IMR-90 (cell line): Measurements from ENCODE around the gene PHPT1. TPM values are rescaled to one million over a fixed set of nuclear protein-coding genes. Genes with fewer than 3 reads are reported as not detected.

Experiments
- ATAC-seq: fragments of 200-7000 bp; cut with Tn5 transposase; 2 replicates; pipeline ENCODE4 v1.9.1; 2020; ENCODE audit warnings: low read depth, mild to moderate bottlenecking, moderate library complexity
- BruUV-seq: library from RNA; stranded (reverse); fragments of 400-500 nt; replicated peaks from 2 replicates; lab custom pipeline; 2021; lab: Mats Ljungman, UMichigan
- CTCF ChIA-PET: fragments of 300-600 bp; formaldehyde crosslinking; extraction: SDS; loops from one replicate; lab custom pipeline; 2021; ENCODE audit warnings: antibody characterized with exemption; lab: Yijun Ruan, JAX
- POLR2A ChIA-PET: fragments of 300-600 bp; sonication (Branson Sonifier 250); formaldehyde crosslinking; loops from one replicate; lab custom pipeline; 2022; ENCODE audit warnings: antibody characterized with exemption; ENCODE audit not compliant: unreplicated experiment; lab: Charles Lee
- DNase-seq: peaks from one replicate; pipeline ENCODE4 v3.0.0; 2013
- H2AFZ ChIP-seq: replicated peaks from 2 replicates; pipeline ENCODE3; 2013; ENCODE audit warnings: low read length, mild to moderate bottlenecking; ENCODE audit not compliant: poor library complexity
- H2AK5ac ChIP-seq: 2 replicates; pipeline ENCODE4 v1.6.1; 2013; ENCODE audit warnings: low read depth, low read length, inconsistent platforms
- H2AK9ac ChIP-seq: replicated peaks from 2 replicates; pipeline ENCODE3; 2013; ENCODE audit warnings: mild to moderate bottlenecking, low read depth, low read length, moderate library complexity; ENCODE audit not compliant: poor library complexity
- H2BK120ac ChIP-seq: 2 replicates; pipeline ENCODE4 v1.6.1; 2013; ENCODE audit warnings: low read depth, low read length, inconsistent platforms
- H2BK15ac ChIP-seq: 3 replicates; pipeline ENCODE4 v1.6.1; 2013; ENCODE audit warnings: low read depth, low read length, inconsistent platforms
- H2BK20ac ChIP-seq: 2 replicates; pipeline ENCODE4 v1.6.1; 2013; ENCODE audit warnings: low read depth, mild to moderate bottlenecking, inconsistent platforms, low read length, moderate library complexity
- H2BK5ac ChIP-seq: 2 replicates; pipeline ENCODE4 v1.6.1; 2013; ENCODE audit warnings: mild to moderate bottlenecking, low read depth, low read length, inconsistent platforms; ENCODE audit not compliant: poor library complexity, severe bottlenecking
- H3K14ac ChIP-seq: replicated peaks from 2 replicates; pipeline ENCODE4 v1.6.1; 2013; ENCODE audit warnings: low read depth, low read length, inconsistent platforms
- H3K18ac ChIP-seq: 2 replicates; pipeline ENCODE4 v1.6.1; 2013; ENCODE audit warnings: low read depth, low read length, control low read depth
- H3K23ac ChIP-seq: 2 replicates; pipeline ENCODE4 v1.6.1; 2013; ENCODE audit warnings: low read depth, low read length, inconsistent platforms
- H3K27ac ChIP-seq: 2 replicates; pipeline ENCODE4 v1.5.1; 2013; ENCODE audit warnings: mild to moderate bottlenecking, control low read depth, low read length; ENCODE audit not compliant: insufficient read depth
- H3K27me3 ChIP-seq: 2 replicates; pipeline ENCODE4 v1.6.1; 2013; ENCODE audit warnings: low read length; ENCODE audit not compliant: control insufficient read depth, insufficient read depth
- H3K36me3 ChIP-seq: 2 replicates; pipeline ENCODE4 v1.6.1; 2013; ENCODE audit warnings: low read length, mixed read lengths; ENCODE audit not compliant: control insufficient read depth, insufficient read depth
- H3K4ac ChIP-seq: 2 replicates; pipeline ENCODE4 v1.6.1; 2013; ENCODE audit warnings: low read depth, low read length, inconsistent platforms
- H3K4me1 ChIP-seq: 2 replicates; pipeline ENCODE4 v1.6.1; 2013; ENCODE audit warnings: low read length, mixed read lengths; ENCODE audit not compliant: control insufficient read depth, insufficient read depth
- H3K4me2 ChIP-seq: 2 replicates; pipeline ENCODE4 v1.6.1; 2013; ENCODE audit warnings: low read depth, mild to moderate bottlenecking, control low read depth, low read length, moderate library complexity
- H3K4me3 ChIP-seq: 2 replicates; pipeline ENCODE4 v1.5.1; 2013; ENCODE audit warnings: low read depth, mild to moderate bottlenecking, control low read depth, low read length, moderate library complexity; ENCODE audit not compliant: insufficient read depth
- H3K56ac ChIP-seq: 2 replicates; pipeline ENCODE4 v1.6.1; 2013; ENCODE audit warnings: low read length, inconsistent platforms; ENCODE audit not compliant: insufficient read depth; ENCODE audit errors: extremely low read depth
- H3K79me1 ChIP-seq, 2 experiments: 2 replicates each; pipeline ENCODE4 v1.6.1; 2013; ENCODE audit warnings: low read length in 2 of 2, inconsistent platforms in 1 of 2, low read depth in 1 of 2
- H3K9ac ChIP-seq: 2 replicates; pipeline ENCODE4 v1.6.1; 2013; ENCODE audit warnings: low read depth, low read length, control low read depth
- H3K9me1 ChIP-seq: 2 replicates; pipeline ENCODE4 v1.6.1; 2013; ENCODE audit warnings: low read length, inconsistent platforms; ENCODE audit not compliant: insufficient read depth
- H3K9me3 ChIP-seq: 2 replicates; pipeline ENCODE4 v1.6.1; 2013; ENCODE audit warnings: low read length; ENCODE audit not compliant: control insufficient read depth, insufficient read depth
- H4K20me1 ChIP-seq: 2 replicates; pipeline ENCODE4 v1.6.1; 2013; ENCODE audit warnings: low read length, inconsistent platforms; ENCODE audit not compliant: insufficient read depth
- H4K5ac ChIP-seq: 2 replicates; pipeline ENCODE4 v1.6.1; 2013; ENCODE audit warnings: mild to moderate bottlenecking, low read depth, low read length, control low read depth
- H4K8ac ChIP-seq, 2 experiments: 2 replicates each; pipeline ENCODE4 v1.6.1; 2013; ENCODE audit warnings: low read depth in 2 of 2, low read length in 2 of 2, control low read depth in 1 of 2, inconsistent platforms in 1 of 2
- H4K91ac ChIP-seq: 2 replicates; pipeline ENCODE4 v1.6.1; 2013; ENCODE audit warnings: low read depth, low read length, inconsistent platforms; ENCODE audit not compliant: insufficient read depth
- CEBPB ChIP-seq: IDR thresholded peaks from 2 replicates; pipeline ENCODE4 v1.6.1; 2012; ENCODE audit warnings: low read depth, low read length, improper control_type of control experiment
- CHD1 ChIP-seq: IDR thresholded peaks from 2 replicates; pipeline ENCODE4 v1.6.1; 2012; ENCODE audit warnings: low read depth, low read length, improper control_type of control experiment
- CTCF ChIP-seq: conservative IDR thresholded peaks from 2 replicates; pipeline ENCODE4 v1.5.1; 2012; ENCODE audit warnings: mild to moderate bottlenecking, low read depth, low read length, improper control_type of control experiment
- ELK1 ChIP-seq: fragments of 150-350 bp; IDR thresholded peaks from 2 replicates; pipeline ENCODE4 v1.6.1; 2016; ENCODE audit warnings: low read depth, mild to moderate bottlenecking, low read length, moderate library complexity, borderline replicate concordance
- FOS ChIP-seq: fragments of 150-350 bp; IDR thresholded peaks from 2 replicates; pipeline ENCODE4 v1.6.1; 2016; ENCODE audit warnings: low read depth, low read length
- MAZ ChIP-seq: IDR thresholded peaks from 2 replicates; pipeline ENCODE4 v1.6.1; 2012; ENCODE audit warnings: low read depth, mild to moderate bottlenecking, low read length, improper control_type of control experiment, moderate library complexity, borderline replicate concordance
- MXI1 ChIP-seq: IDR thresholded peaks from 2 replicates; pipeline ENCODE4 v1.6.1; 2012; ENCODE audit warnings: low read depth, mild to moderate bottlenecking, low read length, moderate library complexity, borderline replicate concordance
- RAD21 ChIP-seq: IDR thresholded peaks from 2 replicates; pipeline ENCODE4 v1.6.1; 2012; ENCODE audit warnings: low read length, improper control_type of control experiment
- RFX5 ChIP-seq: IDR thresholded peaks from 2 replicates; pipeline ENCODE4 v1.8.0; 2012; ENCODE audit warnings: low read depth, mild to moderate bottlenecking, low read length, moderate library complexity
- USF2 ChIP-seq: fragments of 150-350 bp; IDR thresholded peaks from 2 replicates; pipeline ENCODE4 v1.6.1; 2017; ENCODE audit warnings: mild to moderate bottlenecking, antibody characterized with exemption, low read length, low read depth
- WGBS, 2 experiments: methylation state at CpG; one replicate each; pipeline versions ENCODE4 v1.1.5 to v1.1.7; 2013; ENCODE audit warnings: missing lambda C conversion rate in 2 of 2; ENCODE audit not compliant: insufficient read length in 1 of 2; ENCODE audit errors: extremely low coverage in 2 of 2; 5-methylcytosine and 5-hydroxymethylcytosine counted together
- dilution Hi-C: fragments of 300-500 bp; cut with HindIII; formaldehyde crosslinking; loops from one replicate; pipeline ENCODE4 v1.14.3; 2018; ENCODE audit warnings: low sequenced_read_pairs; ENCODE audit not compliant: unreplicated experiment
- in situ Hi-C: fragments of 300-500 bp; cut with MboI; formaldehyde crosslinking; loops from 3 replicates; pipeline ENCODE4 v1.14.3; 2019; ENCODE audit warnings: low sequenced_read_pairs, inconsistent platforms, mixed read lengths
- intact Hi-C: fragments of 100-400 bp; cut with micrococcal nuclease; formaldehyde crosslinking; loops from 2 replicates; pipeline ENCODE4 v1.10.0; 2022
- polyA plus RNA-seq, 3 experiments: library from polyadenylated mRNA; depleted of rRNA; stranded (reverse); fragments of >200 nt; gene quantifications; 2 replicates each; pipeline ENCODE4 v1.2.3, GENCODE V29; 2012; ENCODE audit warnings: low replicate concordance in 1 of 3
- total RNA-seq: library from RNA; depleted of rRNA; stranded (reverse); fragments of >200 nt; gene quantifications from 2 replicates; pipeline ENCODE4 v1.2.3, GENCODE V29; 2012

The PHPT1 gene
- total and polyA plus RNA-seq, 2 of the 4 experiments (the other 2 are of a cell fraction), result 79.8 to 214 TPM

GRCh38 chr9:136829981-136830885 is 19.0 kb upstream of the PHPT1 start:
- Histone ChIP-seq H2BK120ac (no peak overlapping the region), H3K27me3 (no peaks in the 10 kb centered on the region), H2BK20ac (no peak overlapping the region), H3K9ac (no peak overlapping the region), H4K20me1 (no peaks in the 10 kb centered on the region; the same call in 1 of the 2 replicates), H4K8ac (no peak overlapping the region), H3K18ac (no peak overlapping the region), H2AK9ac (no peak overlapping the region), H3K23ac (no peak overlapping the region), H3K4ac (no peak overlapping the region), H3K36me3 (peaks cover 61% of the 10 kb centered on the region), H2BK15ac (no peak overlapping the region), H3K27ac (no peak overlapping the region), H3K4me2 (no peak overlapping the region), H2AK5ac (no peak overlapping the region), H3K4me3 (no peak overlapping the region), H3K4me1 (no peaks in the 10 kb centered on the region), H4K91ac (no peak overlapping the region), H4K5ac (no peak overlapping the region), H2AFZ (no peak overlapping the region), H3K9me3 (no peaks in the 10 kb centered on the region), H2BK5ac (no peak overlapping the region), H3K14ac (no peak overlapping the region), H3K56ac (no peak overlapping the region), H3K79me1 (peaks cover 3% of the 10 kb centered on the region in 2 experiments; a peak in 1 of 4 replicates), H3K9me1 (no peaks in the 10 kb centered on the region)
- ATAC-seq (no peak), DNase-seq (no peak)
- dilution Hi-C loops (no loop called here), in situ Hi-C loops (no loop called here), intact Hi-C loops (no loop called here)
- BruUV-seq, result no TSS peak
- TF ChIP-seq USF2 (no peak), CEBPB (no peak), RFX5 (no peak), MXI1 (no peak), FOS (no peak), CTCF (no peak), RAD21 (no peak), ELK1 (no peak), MAZ (no peak), CHD1 (no peak)
- whole genome bisulfite sequencing, 2 experiments, result 91% methylated on average over 23 of the region's 41 CpGs; no CpG with 5 or more reads in 1 of the 2 experiments
- CTCF ChIA-PET, result interaction anchor here (0.5 kb wide), 1 partner anchor 53 kb away, joined by 3 read pairs; no protein-coding TSS in a partner anchor
- POLR2A ChIA-PET, result no interaction called here
